OCI-LY7 (cell line): ENCODE measurements around the gene RNGTT. TPM values are rescaled to one million over a fixed set of nuclear protein-coding genes. Genes with fewer than 3 reads are reported as not detected.
"Not testable (repeated sequence)": the region's sequence is repeated elsewhere in the genome, so short reads cannot be mapped to it uniquely, and the experiment has no call there.

Experiments used
- BruUV-seq: library from RNA; stranded (reverse); fragments of 400-500 nt; replicated peaks from 2 replicates; lab custom pipeline; 2021; lab: Mats Ljungman, UMichigan
- CTCF ChIA-PET: fragments of 300-600 bp; sonication (Branson Sonifier 250); formaldehyde crosslinking; loops from one replicate; lab custom pipeline; 2022; ENCODE audit warnings: antibody characterized with exemption; ENCODE audit not compliant: unreplicated experiment; lab: Charles Lee
- POLR2A ChIA-PET: fragments of 300-600 bp; sonication (Branson Sonifier 250); formaldehyde crosslinking; loops from one replicate; lab custom pipeline; 2022; ENCODE audit warnings: antibody characterized with exemption; lab: Charles Lee
- DNase-seq: peaks from one replicate; pipeline ENCODE4 v3.0.0-alpha.2; 2015; ENCODE audit warnings: low spot score
- H2AFZ ChIP-seq: fragments of 200-600 bp; sonication (generic), shearing (Covaris generic); 2 replicates; pipeline ENCODE4 v1.6.1; 2014; ENCODE audit warnings: mild to moderate bottlenecking, antibody characterized with exemption, low read length, moderate library complexity
- H3K27ac ChIP-seq: fragments of 200-600 bp; sonication (generic); 2 replicates; pipeline ENCODE4 v1.5.1; 2014; ENCODE audit warnings: mixed run types, low read depth, mild to moderate bottlenecking, moderate library complexity, low read length, inconsistent platforms; ENCODE audit not compliant: poor library complexity, severe bottlenecking
- H3K36me3 ChIP-seq: fragments of 200-600 bp; sonication (generic); 2 replicates; pipeline ENCODE4 v1.6.1; 2014; ENCODE audit warnings: mild to moderate bottlenecking, antibody characterized with exemption, low read length, moderate library complexity, mixed read lengths; ENCODE audit not compliant: insufficient read depth
- H3K4me1 ChIP-seq: fragments of 200-600 bp; sonication (generic); 2 replicates; pipeline ENCODE4 v1.5.1; 2014; ENCODE audit warnings: mild to moderate bottlenecking, low read length; ENCODE audit not compliant: insufficient read depth, poor library complexity, severe bottlenecking
- H3K4me2 ChIP-seq: fragments of 200-600 bp; sonication (generic); 2 replicates; pipeline ENCODE4 v1.6.1; 2014; ENCODE audit warnings: mild to moderate bottlenecking, low read length
- H3K4me3 ChIP-seq: fragments of 200-600 bp; sonication (generic); 2 replicates; pipeline ENCODE4 v1.5.1; 2014; ENCODE audit warnings: mild to moderate bottlenecking, low read depth, low read length; ENCODE audit not compliant: poor library complexity, severe bottlenecking
- H3K79me2 ChIP-seq: fragments of 200-600 bp; sonication (generic); 2 replicates; pipeline ENCODE4 v1.6.1; 2016; ENCODE audit warnings: low read depth, mild to moderate bottlenecking, low read length, moderate library complexity, mixed read lengths; ENCODE audit not compliant: insufficient read depth
- H3K9me2 ChIP-seq: fragments of 200-600 bp; sonication (generic); 2 replicates; pipeline ENCODE4 v1.6.1; 2016; ENCODE audit warnings: mild to moderate bottlenecking, low read length, mixed read lengths; ENCODE audit not compliant: insufficient read depth
- H3K9me3 ChIP-seq: fragments of 200-600 bp; sonication (generic); 2 replicates; pipeline ENCODE4 v1.6.1; 2014; ENCODE audit warnings: mild to moderate bottlenecking, mixed run types, low read length, mixed read lengths
- H4K20me1 ChIP-seq: fragments of 200-600 bp; sonication (generic); 2 replicates; pipeline ENCODE4 v1.6.1; 2014; ENCODE audit warnings: mild to moderate bottlenecking, antibody characterized with exemption, low read length, moderate library complexity, mixed read lengths; ENCODE audit not compliant: insufficient read depth
- EZH2phosphoT487 ChIP-seq: fragments of 200-600 bp; sonication (generic); IDR thresholded peaks from 2 replicates; pipeline ENCODE4 v1.6.1; 2018; ENCODE audit warnings: low read depth, borderline replicate concordance, mild to moderate bottlenecking, mixed run types, antibody characterized with exemption, low read length, moderate library complexity, mixed read lengths
- intact Hi-C: fragments of 100-400 bp; cut with micrococcal nuclease; formaldehyde crosslinking; loops from one replicate; pipeline ENCODE4 v1.10.0; 2022; ENCODE audit not compliant: unreplicated experiment
- total RNA-seq, 2 experiments: library from RNA; depleted of rRNA in 1 of 2; stranded (reverse); fragments of >200 nt in 1 of 2; shearing (Covaris generic) in 1 of 2; gene quantifications; 2 replicates each; pipeline ENCODE4 v1.2.3, GENCODE V29; 2014 to 2022
- TF ChIP-seq, protein P1 (sequence below): fragments of 200-600 bp; sonication (generic); conservative IDR thresholded peaks from 2 replicates; pipeline ENCODE4 v1.5.1; 2014; ENCODE audit warnings: mild to moderate bottlenecking, antibody characterized with exemption, low read length, moderate library complexity, mixed read lengths

The RNGTT gene
- total RNA-seq, 2 experiments from 2014 or later: 38.2 to 41.7 TPM

DNA sequence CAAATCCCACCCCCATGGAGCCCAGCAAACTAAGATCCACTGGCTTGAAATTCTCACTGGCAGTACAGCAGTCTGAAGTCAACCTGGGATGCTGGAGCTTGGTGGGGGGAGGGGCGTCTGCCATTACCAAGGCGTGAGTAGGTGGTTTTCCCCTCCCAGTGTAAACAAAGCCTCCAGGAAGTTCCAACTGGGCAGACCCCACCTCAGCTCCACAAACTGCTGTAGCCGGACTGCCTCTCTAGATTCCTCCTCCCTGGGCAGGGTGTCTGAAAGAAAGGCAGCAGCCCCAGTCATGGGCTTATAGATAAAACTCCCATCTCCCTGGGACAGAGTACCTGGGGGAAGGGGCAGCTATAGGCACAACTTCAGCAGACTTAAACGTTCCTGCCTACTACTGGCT is 135.8 kb downstream of the RNGTT start:
- H3K27ac ChIP-seq, H3K36me3 ChIP-seq, H3K4me2 ChIP-seq, H4K20me1 ChIP-seq, H2AFZ ChIP-seq, H3K9me2 ChIP-seq, intact Hi-C loops, BruUV-seq, CTCF ChIA-PET, POLR2A ChIA-PET, H3K79me2 ChIP-seq, H3K4me1 ChIP-seq, H3K4me3 ChIP-seq, DNase-seq, H3K9me3 ChIP-seq: not testable (repeated sequence)

- Histone ChIP-seq H3K79me2 (no peaks in the 10 kb centered on the region), H3K4me3 (no peak overlapping the region), H3K4me2 (no peak overlapping the region), H3K9me2 (no peaks in the 10 kb centered on the region), H3K4me1 (no peaks in the 10 kb centered on the region), H3K27ac (no peak overlapping the region), H3K36me3 (peaks cover 10% of the 10 kb centered on the region; the same call in 1 of the 2 replicates), H2AFZ (no peak overlapping the region), H3K9me3 (no peaks in the 10 kb centered on the region), H4K20me1 (no peaks in the 10 kb centered on the region)
- TSS peak; percentile 22 for BruUV-seq
- TF ChIP-seq EZH2phosphoT487: no peak
- TF ChIP-seq, protein P1, sequence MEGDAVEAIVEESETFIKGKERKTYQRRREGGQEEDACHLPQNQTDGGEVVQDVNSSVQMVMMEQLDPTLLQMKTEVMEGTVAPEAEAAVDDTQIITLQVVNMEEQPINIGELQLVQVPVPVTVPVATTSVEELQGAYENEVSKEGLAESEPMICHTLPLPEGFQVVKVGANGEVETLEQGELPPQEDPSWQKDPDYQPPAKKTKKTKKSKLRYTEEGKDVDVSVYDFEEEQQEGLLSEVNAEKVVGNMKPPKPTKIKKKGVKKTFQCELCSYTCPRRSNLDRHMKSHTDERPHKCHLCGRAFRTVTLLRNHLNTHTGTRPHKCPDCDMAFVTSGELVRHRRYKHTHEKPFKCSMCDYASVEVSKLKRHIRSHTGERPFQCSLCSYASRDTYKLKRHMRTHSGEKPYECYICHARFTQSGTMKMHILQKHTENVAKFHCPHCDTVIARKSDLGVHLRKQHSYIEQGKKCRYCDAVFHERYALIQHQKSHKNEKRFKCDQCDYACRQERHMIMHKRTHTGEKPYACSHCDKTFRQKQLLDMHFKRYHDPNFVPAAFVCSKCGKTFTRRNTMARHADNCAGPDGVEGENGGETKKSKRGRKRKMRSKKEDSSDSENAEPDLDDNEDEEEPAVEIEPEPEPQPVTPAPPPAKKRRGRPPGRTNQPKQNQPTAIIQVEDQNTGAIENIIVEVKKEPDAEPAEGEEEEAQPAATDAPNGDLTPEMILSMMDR: no peak
- intact Hi-C loops: no loop called here
- POLR2A ChIA-PET: no interaction called here
- CTCF ChIA-PET: no interaction called here
- DNase-seq: no peak
Measured at GRCh38 chr6:88825856-88826255, 137.6 kb downstream of the RNGTT start.

- Histone ChIP-seq H3K9me3 (no peaks in the 10 kb centered on the region), H3K9me2 (0 out of 2 replicates have a peak, but pooled peaks cover 4% of the 10 kb centered on the region), H3K4me1 (no peaks in the 10 kb centered on the region), H3K36me3 (peaks cover 10% of the 10 kb centered on the region; the same call in 1 of the 2 replicates), H3K4me2 (no peak overlapping the region), H3K79me2 (no peaks in the 10 kb centered on the region), H4K20me1 (no peaks in the 10 kb centered on the region), H3K27ac (no peak overlapping the region), H2AFZ (no peak overlapping the region), H3K4me3 (no peak overlapping the region)
- ChIA-PET CTCF (no interaction called here), POLR2A (no interaction called here)
- intact Hi-C loops: no loop called here
- TF ChIP-seq, protein P1: no peak
- no peak for TF ChIP-seq EZH2phosphoT487
- BruUV-seq: no TSS peak
- DNase-seq: no peak
Measured at GRCh38 chr6:88823998-88824397, 139.4 kb downstream of the RNGTT start.
